K562 (cell line): ENCODE data around the gene CRACR2B.

Source experiments
- ATF2 ChIP-seq: sonication (generic); formaldehyde crosslinking; IDR thresholded peaks from 2 replicates; pipeline ENCODE4 v1.8.1; 2022; ENCODE audit warnings: missing genetic modification reagents
- CTCF ChIP-seq, 3 experiments: IDR thresholded peaks in 2 of 3; conservative IDR thresholded peaks in 1 of 3; 2 replicates each; pipeline ENCODE4 v1.5.1; 2011 to 2012; ENCODE audit warnings: low read length in 3 of 3, mild to moderate bottlenecking in 3 of 3, control low read depth in 2 of 3, improper control_type of control experiment in 1 of 3, inconsistent platforms in 1 of 3, low read depth in 1 of 3, mixed read lengths in 1 of 3, moderate library complexity in 1 of 3; ENCODE audit not compliant: insufficient read depth in 2 of 3
- CUX1 ChIP-seq: fragments of 200-800 bp; sonication (Bioruptor generic); IDR thresholded peaks from 2 replicates; pipeline ENCODE4 v1.6.1; 2016; ENCODE audit warnings: missing genetic modification characterization, missing compliant biosample characterization
- ESRRA ChIP-seq: fragments of 450-650 bp; IDR thresholded peaks from 2 replicates; pipeline ENCODE4 v1.6.1; 2014; ENCODE audit warnings: low read depth, mild to moderate bottlenecking, moderate library complexity, borderline replicate concordance
- FOSL1 ChIP-seq: fragments of 200-800 bp; sonication (Bioruptor generic); conservative IDR thresholded peaks from 2 replicates; pipeline ENCODE4 v1.6.1; 2016; ENCODE audit warnings: missing genetic modification characterization, missing compliant biosample characterization
- HDAC1 ChIP-seq, 2 experiments: fragments of 450-650 bp; IDR thresholded peaks; 2 replicates each; pipeline ENCODE4 v1.6.1; 2016 to 2017; ENCODE audit warnings: inconsistent platforms in 1 of 2, mild to moderate bottlenecking in 1 of 2, moderate library complexity in 1 of 2
- MTA3 ChIP-seq: fragments of 450-650 bp; formaldehyde crosslinking; IDR thresholded peaks from 2 replicates; pipeline ENCODE4 v1.6.1; 2017; ENCODE audit warnings: mild to moderate bottlenecking, borderline replicate concordance
- PHB ChIP-seq: fragments of 250-450 bp; sonication (Bioruptor Pico); IDR thresholded peaks from 2 replicates; pipeline ENCODE4 v1.5.0; 2021
- PRDM10 ChIP-seq: fragments of 450-650 bp; IDR thresholded peaks from 2 replicates; pipeline ENCODE4 v1.6.1; 2018; ENCODE audit not compliant: partially characterized antibody
- SMAD1 ChIP-seq: fragments of 150-350 bp; IDR thresholded peaks from 2 replicates; pipeline ENCODE4 v1.6.1; 2014; ENCODE audit warnings: low read length, low read depth; ENCODE audit not compliant: partially characterized antibody
- SMC3 ChIP-seq: conservative IDR thresholded peaks from 2 replicates; pipeline ENCODE4 v1.6.1; 2011; ENCODE audit warnings: low read depth, low read length, improper control_type of control experiment; ENCODE audit not compliant: insufficient read depth
- ZNF12 ChIP-seq: sonication (generic); formaldehyde crosslinking; IDR thresholded peaks from 2 replicates; pipeline ENCODE4 v1.4.0; 2020; ENCODE audit warnings: mild to moderate bottlenecking, missing genetic modification reagents
- TF ChIP-seq, protein P1 (sequence below): sonication (generic); formaldehyde crosslinking; IDR thresholded peaks from 2 replicates; pipeline ENCODE4 v1.8.0; 2022; ENCODE audit warnings: mild to moderate bottlenecking, missing genetic modification reagents, borderline replicate concordance
- TF ChIP-seq, protein P2 (sequence below): fragments of 450-650 bp; formaldehyde crosslinking; IDR thresholded peaks from 2 replicates; pipeline ENCODE4 v1.4.0; 2020; ENCODE audit warnings: mild to moderate bottlenecking, mixed read lengths

- no peak for TF ChIP-seq SMAD1
- no peak for TF ChIP-seq HDAC1 (IDR thresholded peaks at IDR 0.05)
- TF ChIP-seq CUX1 (CRISPR knock-in tag) = no peak
- no peak for TF ChIP-seq CTCF (IDR thresholded peaks at IDR 0.05 in 2 of 3, conservative IDR thresholded peaks at IDR 0.05 in 1 of 3; ENCODE audit: insufficient read depth in 2 of 3, low read depth in 1 of 3, low read length in 3 of 3)
- no peak for TF ChIP-seq PHB (CRISPR knock-in tag)
- TF ChIP-seq ESRRA = no peak
- TF ChIP-seq FOSL1 = no peak
- no peak for TF ChIP-seq ZNF12 (CRISPR knock-in tag)
- no peak for TF ChIP-seq ATF2 (CRISPR knock-in tag)
- TF ChIP-seq MTA3 = no peak
- no peak for TF ChIP-seq PRDM10
- TF ChIP-seq, protein P1, sequence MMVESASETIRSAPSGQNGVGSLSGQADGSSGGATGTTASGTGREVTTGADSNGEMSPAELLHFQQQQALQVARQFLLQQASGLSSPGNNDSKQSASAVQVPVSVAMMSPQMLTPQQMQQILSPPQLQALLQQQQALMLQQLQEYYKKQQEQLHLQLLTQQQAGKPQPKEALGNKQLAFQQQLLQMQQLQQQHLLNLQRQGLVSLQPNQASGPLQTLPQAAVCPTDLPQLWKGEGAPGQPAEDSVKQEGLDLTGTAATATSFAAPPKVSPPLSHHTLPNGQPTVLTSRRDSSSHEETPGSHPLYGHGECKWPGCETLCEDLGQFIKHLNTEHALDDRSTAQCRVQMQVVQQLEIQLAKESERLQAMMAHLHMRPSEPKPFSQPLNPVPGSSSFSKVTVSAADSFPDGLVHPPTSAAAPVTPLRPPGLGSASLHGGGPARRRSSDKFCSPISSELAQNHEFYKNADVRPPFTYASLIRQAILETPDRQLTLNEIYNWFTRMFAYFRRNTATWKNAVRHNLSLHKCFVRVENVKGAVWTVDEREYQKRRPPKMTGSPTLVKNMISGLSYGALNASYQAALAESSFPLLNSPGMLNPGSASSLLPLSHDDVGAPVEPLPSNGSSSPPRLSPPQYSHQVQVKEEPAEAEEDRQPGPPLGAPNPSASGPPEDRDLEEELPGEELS (CRISPR knock-in tag) = no peak
- no peak for TF ChIP-seq SMC3
- TF ChIP-seq, protein P2, sequence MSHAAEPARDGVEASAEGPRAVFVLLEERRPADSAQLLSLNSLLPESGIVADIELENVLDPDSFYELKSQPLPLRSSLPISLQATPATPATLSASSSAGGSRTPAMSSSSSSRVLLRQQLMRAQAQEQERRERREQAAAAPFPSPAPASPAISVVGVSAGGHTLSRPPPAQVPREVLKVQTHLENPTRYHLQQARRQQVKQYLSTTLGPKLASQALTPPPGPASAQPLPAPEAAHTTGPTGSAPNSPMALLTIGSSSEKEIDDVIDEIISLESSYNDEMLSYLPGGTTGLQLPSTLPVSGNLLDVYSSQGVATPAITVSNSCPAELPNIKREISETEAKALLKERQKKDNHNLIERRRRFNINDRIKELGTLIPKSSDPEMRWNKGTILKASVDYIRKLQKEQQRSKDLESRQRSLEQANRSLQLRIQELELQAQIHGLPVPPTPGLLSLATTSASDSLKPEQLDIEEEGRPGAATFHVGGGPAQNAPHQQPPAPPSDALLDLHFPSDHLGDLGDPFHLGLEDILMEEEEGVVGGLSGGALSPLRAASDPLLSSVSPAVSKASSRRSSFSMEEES (CRISPR knock-in tag) = no peak
These were observed 6.9 kb downstream of the CRACR2B start for GRCh38 chr11:834371-835316.
